ENCODE measurements around the gene HSPA6. TPM values are rescaled to one million over a fixed set of nuclear protein-coding genes. Genes with fewer than 3 reads are reported as not detected.
"Not testable (repeated sequence)": the region's sequence is repeated elsewhere in the genome, so short reads cannot be mapped to it uniquely, and the experiment has no call there.

The HSPA6 gene
- 1 to 10 TPM; 1.0 to 3.6 TPM for total RNA-seq

DNA sequence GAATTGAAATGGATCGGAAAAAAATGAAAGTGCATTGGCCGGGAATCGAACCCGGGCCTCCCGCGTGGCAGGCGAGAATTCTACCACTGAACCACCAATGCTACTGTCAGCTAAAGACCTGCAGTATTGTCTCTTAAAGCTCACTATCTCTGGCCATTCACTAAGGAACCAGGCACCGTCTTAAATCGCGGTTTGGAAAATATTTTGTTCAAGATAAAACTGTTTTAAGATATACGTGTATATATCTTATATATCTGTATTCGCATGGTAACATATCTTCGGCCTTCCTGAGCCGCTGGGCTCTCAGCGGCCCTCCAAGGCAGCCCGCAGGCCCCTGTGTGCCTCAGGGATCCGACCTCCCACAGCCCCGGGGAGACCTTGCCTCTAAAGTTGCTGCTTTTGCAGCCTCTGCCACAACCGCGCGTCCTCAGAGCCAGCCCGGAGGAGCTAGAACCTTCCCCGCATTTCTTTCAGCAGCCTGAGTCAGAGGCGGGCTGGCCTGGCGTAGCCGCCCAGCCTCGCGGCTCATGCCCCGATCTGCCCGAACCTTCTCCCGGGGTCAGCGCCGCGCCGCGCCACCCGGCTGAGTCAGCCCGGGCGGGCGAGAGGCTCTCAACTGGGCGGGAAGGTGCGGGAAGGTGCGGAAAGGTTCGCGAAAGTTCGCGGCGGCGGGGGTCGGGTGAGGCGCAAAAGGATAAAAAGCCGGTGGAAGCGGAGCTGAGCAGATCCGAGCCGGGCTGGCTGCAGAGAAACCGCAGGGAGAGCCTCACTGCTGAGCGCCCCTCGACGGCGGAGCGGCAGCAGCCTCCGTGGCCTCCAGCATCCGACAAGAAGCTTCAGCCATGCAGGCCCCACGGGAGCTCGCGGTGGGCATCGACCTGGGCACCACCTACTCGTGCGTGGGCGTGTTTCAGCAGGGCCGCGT, at the start of gene HSPA6:
TSS of gene HSPA6 (plus strand) at position 724 of the 925 bp plus-strand sequence. CDS start at position 843, 119 bp downstream.
- Histone ChIP-seq H3K27ac (peak within 1 kb of the TSS; percentile 46), H3K9ac (ENCODE audit: low read depth in 2 of 2, low read length in 2 of 2) (peak within 1 kb of the TSS; percentile 19 to 51), H3K4me3 (peak within 1 kb of the TSS; percentile 55)
- intact Hi-C loops (cut with DNase I): loop anchor here (10.0 kb wide), 1 partner anchor 129 kb away; no protein-coding TSS in a partner anchor
- not testable (repeated sequence) for H3K4me1 ChIP-seq, H3K27me3 ChIP-seq, H3K9me3 ChIP-seq, H3K36me3 ChIP-seq
- peak; percentile 81 for DNase-seq

DNA sequence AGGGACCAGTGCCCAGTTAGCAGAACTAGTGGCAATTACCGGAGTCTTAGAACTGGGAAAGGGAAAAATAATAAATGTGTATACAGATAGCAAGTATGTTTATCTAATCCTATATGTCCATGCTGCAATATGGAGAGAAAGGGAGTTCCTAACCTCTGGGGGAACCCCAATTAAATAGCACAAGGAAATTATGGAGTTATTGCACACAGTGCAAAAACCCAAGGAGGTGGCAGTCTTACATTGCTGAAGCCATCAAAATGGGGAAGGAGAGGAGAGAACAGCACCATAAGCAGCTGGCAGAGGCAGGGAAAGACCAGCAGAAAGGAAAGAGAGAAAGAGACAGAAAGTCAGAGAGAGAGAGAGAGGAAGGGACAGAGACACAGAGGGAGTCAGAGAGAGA, 46.6 kb upstream of the HSPA6 start:
- DNase-seq; H3K36me3 ChIP-seq; H3K4me3 ChIP-seq; H3K27ac ChIP-seq; H3K27me3 ChIP-seq; H3K9me3 ChIP-seq; intact Hi-C loops (cut with DNase I); H3K4me1 ChIP-seq; H3K9ac ChIP-seq (ENCODE audit: low read depth in 2 of 2, low read length in 2 of 2): not testable (repeated sequence)

DNA sequence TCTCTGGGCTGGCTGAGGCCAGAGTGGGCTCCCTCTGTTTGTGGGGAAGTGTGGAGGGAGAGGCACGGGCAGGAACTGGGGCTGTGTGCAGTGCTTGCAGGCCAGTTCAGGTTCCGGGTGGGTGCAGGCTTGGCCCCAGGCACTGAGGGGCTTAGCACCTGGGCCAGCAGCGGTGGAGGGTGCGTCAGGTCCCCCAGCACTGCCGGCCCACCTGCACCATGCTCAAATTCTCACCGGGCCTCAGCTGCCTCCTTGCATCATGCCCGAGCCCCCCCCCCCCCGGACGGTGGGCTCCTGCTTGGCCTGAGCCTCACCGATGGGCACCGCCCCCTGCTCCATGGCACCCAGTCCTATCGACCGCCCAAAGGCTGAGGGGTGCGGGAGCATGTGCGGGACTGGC, 45.4 kb upstream of the HSPA6 start:
- intact Hi-C loops (cut with DNase I): no loop called here
- Histone ChIP-seq H3K9ac (ENCODE audit: low read depth in 2 of 2, low read length in 2 of 2) (no peak overlapping the region), H3K36me3 (no peaks in the 10 kb centered on the region), H3K4me1 (no peaks in the 10 kb centered on the region), H3K9me3 (no peaks in the 10 kb centered on the region), H3K27ac (no peak overlapping the region), H3K27me3 (peaks cover 5% of the 10 kb centered on the region), H3K4me3 (no peak overlapping the region)
- no peak for DNase-seq
- no peak for TF ChIP-seq CTCF (IDR thresholded peaks at IDR 0.05)

DNA sequence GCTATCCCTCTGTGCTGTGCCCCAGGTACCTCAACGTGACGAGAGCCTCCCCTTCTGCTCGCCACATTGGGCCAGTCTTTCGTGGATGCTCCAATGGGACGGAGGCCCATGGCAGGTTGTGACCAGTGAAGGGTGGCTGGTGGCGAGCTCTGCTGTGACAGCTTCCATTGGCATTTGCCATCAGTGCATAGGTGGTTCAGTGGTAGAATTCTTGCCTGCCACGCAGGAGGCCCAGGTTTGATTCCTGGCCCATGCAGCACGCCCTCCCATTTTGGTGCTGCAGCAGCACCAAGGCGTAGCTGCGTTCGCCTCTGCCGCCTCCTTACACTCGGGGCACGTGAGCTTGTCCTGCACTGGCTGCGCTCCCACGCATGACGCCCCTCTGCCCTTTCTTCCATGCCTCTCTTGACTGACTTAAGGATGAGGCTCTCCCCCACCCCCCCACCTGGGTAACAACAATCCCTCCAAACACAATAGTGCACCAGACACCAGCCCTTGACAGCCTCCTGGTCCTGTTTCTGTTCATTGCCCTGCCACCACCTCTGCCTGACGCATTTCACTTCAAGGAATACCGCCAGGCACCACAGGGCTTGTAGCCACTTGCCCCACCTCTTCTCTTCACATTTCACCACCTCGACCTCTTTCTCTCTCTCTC, 43.8 kb upstream of the HSPA6 start:
- intact Hi-C loops (cut with DNase I): no loop called here
- H3K27ac ChIP-seq: no peak overlapping the region
- H3K4me1 ChIP-seq: no peaks in the 10 kb centered on the region
- H3K4me3 ChIP-seq: no peak overlapping the region
- no peak for DNase-seq
- no peak overlapping the region for H3K9ac ChIP-seq (ENCODE audit: low read depth in 2 of 2, low read length in 2 of 2)
- TF ChIP-seq CTCF (IDR thresholded peaks at IDR 0.05): no peak
- H3K27me3 ChIP-seq: no peaks in the 10 kb centered on the region
- H3K36me3 ChIP-seq: no peaks in the 10 kb centered on the region
- no peaks in the 10 kb centered on the region for H3K9me3 ChIP-seq

DNA sequence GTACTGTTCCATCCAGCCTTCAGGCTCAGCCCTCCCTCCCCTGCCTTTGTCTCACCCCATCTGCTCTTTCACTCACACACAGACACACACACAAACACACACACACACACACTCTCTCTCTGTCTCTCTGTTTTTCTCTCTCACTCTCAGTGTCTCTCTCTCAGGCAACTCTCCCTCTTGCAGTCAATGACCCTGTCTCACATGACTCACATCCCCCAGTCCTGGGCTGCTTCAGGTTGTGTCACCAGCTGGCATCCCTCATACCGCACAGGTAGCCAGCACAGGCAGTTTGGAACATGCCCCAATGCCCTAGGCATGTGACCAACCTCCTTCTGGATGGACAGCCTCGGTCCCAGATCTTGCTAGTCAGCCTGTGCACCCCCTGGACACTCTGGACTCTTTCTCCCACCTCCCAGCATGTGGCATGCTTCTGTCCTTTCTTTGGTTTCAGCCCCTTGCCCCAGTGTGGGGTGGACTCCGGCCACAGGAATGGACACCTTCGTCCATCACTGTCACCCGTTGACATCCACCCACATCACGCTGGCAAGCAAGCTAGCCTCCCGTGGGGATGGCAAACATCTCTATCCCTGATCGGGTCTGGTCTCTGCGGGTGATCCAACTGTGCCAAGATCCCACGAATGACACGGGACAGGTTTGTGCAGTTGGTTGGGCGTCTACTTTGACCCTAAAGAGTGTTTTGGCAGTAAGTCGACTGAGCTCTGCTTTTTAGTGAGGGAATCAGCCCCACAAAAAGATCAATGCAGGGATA, 42.5 kb upstream of the HSPA6 start:
- H3K4me3 ChIP-seq: no peak overlapping the region
- H3K9me3 ChIP-seq: no peaks in the 10 kb centered on the region
- H3K27ac ChIP-seq: no peak overlapping the region
- no peak for TF ChIP-seq CTCF (IDR thresholded peaks at IDR 0.05)
- H3K27me3 ChIP-seq: no peaks in the 10 kb centered on the region
- no peaks in the 10 kb centered on the region for H3K4me1 ChIP-seq
- no peaks in the 10 kb centered on the region for H3K36me3 ChIP-seq
- no peak overlapping the region for H3K9ac ChIP-seq (ENCODE audit: low read depth in 2 of 2, low read length in 2 of 2)
- intact Hi-C loops (cut with DNase I): no loop called here
- DNase-seq: no peak

- no peak for TF ChIP-seq CTCF (IDR thresholded peaks at IDR 0.05)
- H3K27ac ChIP-seq: no peak overlapping the region
- no peak overlapping the region for H3K4me3 ChIP-seq
- H3K27me3 ChIP-seq: no peaks in the 10 kb centered on the region
- no peak overlapping the region for H3K9ac ChIP-seq (ENCODE audit: low read depth in 2 of 2, low read length in 2 of 2)
- no peaks in the 10 kb centered on the region for H3K4me1 ChIP-seq
- intact Hi-C loops (cut with DNase I): no loop called here
- no peaks in the 10 kb centered on the region for H3K9me3 ChIP-seq
- no peaks in the 10 kb centered on the region for H3K36me3 ChIP-seq
- no peak for DNase-seq
These were observed 41.7 kb upstream of the HSPA6 start for GRCh38 chr1:161482610-161483009.

Measured in colonic mucosa (tissue), 4 donors.